Gastrocnemius medialis (tissue), 4 donors: Measurements from ENCODE around the gene NEB.

Experiments used
- CTCF ChIP-seq, 5 experiments: fragments of 450-650 bp in 3 of 5; fragments of 200-600 bp in 2 of 5; sonication (generic) in 2 of 5; IDR thresholded peaks in 4 of 5; conservative IDR thresholded peaks in 1 of 5; 1 replicate in 4 of 5; 2 replicates in 1 of 5; pipeline ENCODE4 v1.5.1; 2016 to 2019; ENCODE audit warnings: antibody characterized with exemption in 5 of 5, mild to moderate bottlenecking in 3 of 5, moderate library complexity in 3 of 5
- POLR2A ChIP-seq, 2 donors: fragments of 450-650 bp; IDR thresholded peaks; one replicate each; pipeline ENCODE4 v1.6.1; 2017; ENCODE audit warnings: antibody characterized with exemption in 2 of 2, mild to moderate bottlenecking in 2 of 2, moderate library complexity in 2 of 2

DNA sequence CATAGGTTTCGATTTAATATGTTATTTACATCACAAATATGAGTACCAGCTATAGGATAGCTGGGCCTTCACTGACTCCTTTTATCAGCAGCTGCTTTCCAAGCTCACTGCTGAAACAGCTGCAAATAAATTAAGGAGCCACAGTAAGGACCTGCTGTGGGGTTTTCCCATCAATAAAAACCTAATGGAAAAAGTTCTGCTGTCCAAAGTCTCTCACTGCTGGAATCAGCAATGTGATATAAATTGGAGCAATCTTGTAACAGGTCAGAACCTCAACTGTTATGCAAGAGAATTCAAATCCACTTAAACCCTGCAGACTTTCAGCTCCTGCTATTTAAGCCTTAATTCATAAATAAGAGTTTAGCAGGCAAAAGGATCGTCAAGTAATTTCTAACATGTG, 61.3 kb downstream of the NEB start:
- TF ChIP-seq CTCF (IDR thresholded peaks at IDR 0.05 in 4 of 5, conservative IDR thresholded peaks at IDR 0.05 in 1 of 5) (no peak), POLR2A (IDR thresholded peaks at IDR 0.05) (no peak)
